HuH-7.5 (cell line): Measurements from ENCODE around the gene RFC5.
"Not testable (repeated sequence)": the region's sequence is repeated elsewhere in the genome, so short reads cannot be mapped to it uniquely, and the experiment has no call there.

Experiments
- DNase-seq: peaks from one replicate; pipeline ENCODE4 v3.0.0; 2011; ENCODE audit warnings: low spot score

The RFC5 gene

DNA sequence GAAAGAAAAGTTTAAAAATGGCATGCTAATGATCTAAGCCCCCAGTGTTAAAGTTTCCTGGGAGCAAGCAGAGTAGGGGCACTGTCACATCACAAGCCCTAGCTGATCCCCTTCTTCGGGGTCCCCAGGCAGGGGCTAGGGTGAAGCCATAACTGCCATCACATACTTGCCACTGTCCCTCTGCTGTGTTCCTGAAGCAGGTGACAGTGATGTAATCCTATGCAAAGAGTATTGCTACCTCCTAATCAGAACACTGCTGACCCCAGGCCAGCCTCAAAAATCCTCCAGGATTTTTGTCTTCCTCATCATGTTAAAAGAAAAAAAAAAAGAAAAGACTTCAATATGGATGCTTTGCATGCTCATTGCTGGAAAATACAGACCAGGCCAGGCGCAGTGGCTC lies 1.2 kb upstream of the RFC5 start:
- DNase-seq: no peak

DNA sequence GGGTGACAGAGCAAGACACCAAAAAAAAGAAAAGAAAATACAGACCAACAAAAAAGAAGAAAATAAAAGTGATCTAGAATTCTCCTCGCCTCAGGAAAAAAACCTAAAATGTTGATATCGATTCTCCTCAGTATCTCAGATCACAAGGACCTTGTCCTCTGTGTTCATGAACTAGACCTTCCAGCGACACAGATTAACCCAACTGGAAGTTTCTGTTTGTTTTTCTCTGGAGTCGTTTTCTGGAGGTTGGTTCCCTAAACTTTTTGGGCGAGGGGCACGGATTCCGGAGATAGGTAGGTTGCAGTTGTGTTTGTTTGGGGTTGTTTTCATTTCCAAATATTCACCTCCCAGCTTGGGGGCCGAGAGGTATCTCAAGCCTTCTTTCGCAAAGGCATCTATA lies 559 bp upstream of the RFC5 start:
- no peak for DNase-seq

DNA sequence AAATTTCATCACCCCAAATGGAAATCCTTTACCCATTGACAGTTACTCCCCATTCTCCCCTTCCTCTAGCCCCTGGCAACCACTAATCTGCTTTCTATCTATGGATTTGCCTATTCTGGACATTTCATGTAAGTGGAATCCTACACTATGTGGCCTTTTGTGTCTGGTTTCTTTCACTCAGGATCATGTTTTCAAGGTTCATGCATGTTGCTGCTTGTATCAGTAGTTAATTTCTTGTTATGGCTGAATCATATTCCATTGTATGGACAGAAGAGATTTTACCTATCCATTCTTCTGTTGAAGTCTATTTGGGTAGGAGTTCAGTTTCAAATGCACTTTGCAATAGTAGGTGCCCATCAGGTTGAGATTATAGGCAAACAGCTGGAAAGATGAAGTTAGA lies 1.4 kb downstream of the RFC5 start:
- no peak for DNase-seq

GRCh38 chr12:118020036-118020435 lies 3.5 kb downstream of the RFC5 start:
- no peak for DNase-seq

DNA sequence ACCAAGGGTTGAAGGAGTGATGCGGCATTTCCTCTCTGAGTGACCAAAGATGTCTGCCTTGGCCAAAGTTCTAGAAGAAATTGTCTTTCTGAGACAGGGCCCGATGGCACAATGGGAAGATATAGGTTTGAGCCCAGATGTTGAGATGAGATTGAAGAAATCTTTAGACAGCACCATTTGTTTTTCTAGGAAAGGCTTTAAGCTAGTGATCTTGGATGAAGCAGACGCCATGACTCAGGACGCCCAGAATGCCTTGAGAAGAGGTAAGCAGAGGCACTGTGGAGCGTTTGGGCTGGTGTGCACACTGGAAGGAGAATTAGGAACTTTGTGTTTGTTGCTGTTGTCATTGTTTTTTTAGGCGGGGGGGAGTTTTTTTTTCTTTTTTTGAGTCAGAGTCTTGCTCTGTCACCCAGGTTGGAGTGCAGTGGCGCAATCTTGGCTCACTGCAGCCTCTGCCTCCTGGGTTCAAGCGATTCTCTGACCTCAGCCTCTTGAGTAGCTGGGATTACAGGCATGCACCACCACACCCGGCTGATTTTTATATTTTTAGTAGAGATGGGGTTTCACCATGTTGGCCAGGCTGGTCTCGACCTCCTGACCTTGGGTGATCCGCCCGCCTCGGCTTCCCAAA lies 5.7 kb downstream of the RFC5 start:
- DNase-seq: not testable (repeated sequence)

GRCh38 chr12:118022728-118023109 lies 6.2 kb downstream of the RFC5 start:
- no peak for DNase-seq

DNA sequence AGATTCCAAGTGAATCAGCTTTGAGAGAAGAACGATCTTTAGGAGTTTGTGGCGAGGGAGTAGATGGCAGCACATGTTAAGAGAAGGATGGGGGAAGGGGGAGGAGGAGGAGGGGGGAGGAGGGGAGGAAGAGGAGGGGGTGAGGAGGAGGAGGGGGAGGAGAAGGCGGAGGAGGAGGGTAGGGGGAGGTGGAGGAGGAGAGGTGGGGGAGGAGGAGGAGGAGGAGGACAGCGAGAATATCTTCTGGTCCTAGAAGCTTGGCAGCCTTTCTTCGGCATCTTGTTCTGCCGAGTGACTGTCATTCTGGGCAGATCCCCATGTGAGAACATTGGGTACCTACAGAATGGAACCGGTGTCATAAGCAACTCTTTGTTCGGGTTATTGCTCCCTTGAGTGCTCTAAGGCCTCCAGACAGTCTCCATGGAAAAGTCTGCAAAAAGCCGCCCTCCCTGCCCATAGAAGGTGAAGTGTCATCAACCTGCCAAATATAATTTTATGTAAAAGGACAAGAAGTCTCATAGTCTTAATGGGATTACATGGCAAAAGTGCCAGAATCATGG lies 6.9 kb downstream of the RFC5 start:
- DNase-seq: no peak

DNA sequence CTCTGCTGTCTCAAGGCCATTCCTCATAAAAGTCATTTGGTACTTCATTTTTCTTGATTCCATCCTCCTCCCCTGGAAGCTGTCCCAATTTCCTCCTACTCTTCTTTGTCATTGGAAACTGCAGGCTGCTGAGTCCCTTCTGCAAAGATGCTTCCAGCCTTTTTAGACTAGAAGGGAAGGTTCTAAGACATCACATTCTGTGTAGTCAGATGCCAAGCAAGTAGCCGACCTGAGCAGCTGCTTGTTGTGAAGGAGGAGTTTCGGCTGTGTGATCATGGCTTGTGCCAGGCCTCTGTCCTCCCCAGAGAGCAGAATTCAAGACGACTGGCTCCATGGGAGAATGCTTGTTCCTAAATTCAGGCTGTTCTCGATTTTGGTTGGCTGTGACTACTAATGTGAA lies 8.7 kb downstream of the RFC5 start:
- no peak for DNase-seq

GRCh38 chr12:118029166-118029565 lies 12.7 kb downstream of the RFC5 start:
- DNase-seq: no peak

DNA sequence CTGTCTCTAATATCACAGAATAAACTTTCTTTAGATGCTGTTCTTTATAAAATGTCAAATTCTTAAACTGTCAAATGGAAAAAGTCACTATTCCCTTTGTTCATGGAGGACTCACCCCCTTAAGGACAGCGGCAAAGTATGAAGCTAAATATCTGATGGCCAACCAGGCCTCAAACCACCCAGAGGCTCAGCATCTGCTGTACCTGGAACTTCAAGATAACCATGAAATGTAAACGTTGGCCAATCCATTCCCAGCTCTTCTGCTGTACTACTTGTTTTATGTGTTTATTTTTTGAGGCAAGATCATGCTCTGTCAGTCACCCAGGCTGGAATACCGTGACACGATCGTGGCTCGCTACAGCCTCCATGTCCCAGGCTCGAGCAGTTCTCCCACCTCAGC lies 15.7 kb downstream of the RFC5 start:
- no peak for DNase-seq

GRCh38 chr12:118033323-118033722 lies 16.8 kb downstream of the RFC5 start:
- no peak for DNase-seq

- no peak for DNase-seq
Observed at GRCh38 chr12:118033902-118034301, 17.4 kb downstream of the RFC5 start.

DNA sequence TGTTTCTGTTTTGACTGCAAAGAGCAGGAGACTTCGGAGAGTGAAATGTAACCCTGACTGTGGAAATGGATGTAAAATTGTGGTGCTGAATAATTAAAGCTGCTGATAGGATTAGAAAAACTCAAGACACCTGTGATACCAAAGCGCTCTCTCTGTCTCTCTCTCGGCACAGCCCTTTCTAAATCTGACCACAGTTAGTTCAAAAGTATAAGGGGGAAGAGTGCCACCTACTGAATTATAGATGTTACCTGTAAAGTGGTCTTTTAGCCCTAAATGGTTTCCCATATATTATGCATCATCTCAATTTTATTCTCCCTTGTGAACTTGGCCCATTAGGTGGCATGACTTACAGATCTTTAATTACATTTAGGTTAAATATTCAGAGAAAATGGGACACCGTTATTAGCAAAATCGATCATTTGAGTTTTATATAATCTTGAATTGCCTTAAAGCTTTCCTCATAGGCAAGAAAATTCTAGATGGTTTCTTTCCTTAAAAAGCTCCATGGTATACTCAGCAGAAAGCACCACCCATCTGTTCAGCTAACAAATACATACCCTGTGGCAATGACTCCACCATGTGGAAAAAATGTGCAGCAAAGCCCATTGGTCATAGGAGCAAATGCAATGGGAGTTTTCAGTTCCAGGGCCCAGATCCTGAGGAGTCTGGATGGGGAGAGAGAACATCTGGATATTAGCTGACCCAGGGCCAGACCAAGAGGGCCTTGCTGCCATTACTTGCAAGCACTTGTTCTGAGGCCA lies 18.1 kb downstream of the RFC5 start:
- DNase-seq: no peak

DNA sequence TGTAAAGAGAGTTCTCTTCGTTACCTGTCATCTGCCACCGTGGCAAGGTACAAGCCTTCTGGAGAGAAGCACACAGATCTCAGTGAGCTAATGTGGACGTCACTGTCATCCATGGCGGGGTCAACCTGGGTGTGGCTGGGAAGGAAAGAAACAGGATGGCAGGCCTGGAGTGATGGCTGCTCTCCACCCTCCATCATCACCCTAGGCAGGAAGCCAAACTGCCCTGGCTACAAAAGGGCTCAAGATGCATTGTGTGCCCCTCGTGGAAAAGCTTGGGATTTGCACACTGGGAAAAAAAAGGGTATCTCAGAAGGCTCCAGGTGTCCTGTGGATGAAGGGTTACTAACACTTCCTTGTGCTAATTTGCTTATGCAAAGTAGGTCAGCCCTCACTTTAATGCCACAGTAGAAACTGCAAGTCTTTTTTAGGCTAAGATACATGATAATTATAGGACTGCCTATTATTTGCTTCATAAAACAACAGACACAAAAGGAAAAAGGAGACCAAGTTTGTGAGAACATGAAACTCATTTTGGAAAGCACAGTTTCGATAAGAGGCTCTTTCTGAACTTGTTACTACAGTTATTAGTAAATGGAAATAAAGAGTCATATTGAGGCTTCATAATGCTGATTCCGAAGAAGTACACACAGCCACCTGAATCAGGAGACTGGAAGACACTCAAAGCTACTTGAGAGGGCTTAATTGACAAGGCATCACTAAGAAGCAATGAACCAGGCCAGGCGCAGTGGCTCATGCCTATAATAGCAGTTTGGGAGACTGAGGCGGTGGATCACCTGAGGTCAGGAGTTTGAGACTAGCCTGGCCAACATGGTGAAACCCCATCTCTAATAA lies 18.9 kb downstream of the RFC5 start:
- DNase-seq: no peak

- no peak for DNase-seq
Observed at GRCh38 chr12:118036672-118037411, 20.3 kb downstream of the RFC5 start.

DNA sequence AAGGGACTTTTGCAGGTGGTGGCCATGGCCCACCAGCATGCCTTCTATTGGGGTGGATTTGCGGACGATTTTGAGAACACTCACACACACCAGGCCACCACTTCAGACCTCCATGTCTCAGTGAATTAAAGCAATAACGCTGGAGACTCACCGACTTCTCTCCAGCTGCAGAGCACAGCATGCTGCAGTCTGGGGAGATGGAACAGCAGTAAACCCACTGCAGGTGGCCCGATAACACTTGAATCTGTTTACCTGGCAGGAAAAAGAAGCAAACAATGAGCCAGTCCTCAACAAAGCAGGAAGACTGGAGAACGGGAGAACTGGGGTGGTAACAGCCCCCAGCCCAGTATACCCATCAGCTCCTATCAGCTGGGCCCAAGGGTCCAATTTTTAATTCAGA lies 21.6 kb downstream of the RFC5 start:
- DNase-seq: no peak

DNA sequence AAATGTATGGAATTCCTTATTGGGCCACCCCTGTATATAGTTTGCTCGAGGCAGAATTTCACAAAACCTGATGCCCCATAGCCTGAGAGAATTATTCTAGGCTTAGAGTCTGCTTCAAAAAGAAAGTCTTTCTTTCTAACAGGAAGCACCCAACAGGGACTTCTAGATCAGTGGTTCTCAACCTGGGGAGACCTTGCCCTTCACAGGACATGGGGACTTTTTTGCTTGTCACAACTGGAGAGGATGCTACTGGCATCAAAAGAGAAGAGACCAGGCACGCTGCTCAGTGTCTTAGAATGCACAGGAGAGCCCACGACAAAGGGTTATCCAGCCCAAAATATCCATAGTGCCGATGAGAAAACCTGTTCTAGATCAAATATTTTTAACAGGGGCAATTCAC lies 25.6 kb downstream of the RFC5 start:
- no peak for DNase-seq

GRCh38 chr12:118044075-118044474 lies 27.6 kb downstream of the RFC5 start:
- no peak for DNase-seq

DNA sequence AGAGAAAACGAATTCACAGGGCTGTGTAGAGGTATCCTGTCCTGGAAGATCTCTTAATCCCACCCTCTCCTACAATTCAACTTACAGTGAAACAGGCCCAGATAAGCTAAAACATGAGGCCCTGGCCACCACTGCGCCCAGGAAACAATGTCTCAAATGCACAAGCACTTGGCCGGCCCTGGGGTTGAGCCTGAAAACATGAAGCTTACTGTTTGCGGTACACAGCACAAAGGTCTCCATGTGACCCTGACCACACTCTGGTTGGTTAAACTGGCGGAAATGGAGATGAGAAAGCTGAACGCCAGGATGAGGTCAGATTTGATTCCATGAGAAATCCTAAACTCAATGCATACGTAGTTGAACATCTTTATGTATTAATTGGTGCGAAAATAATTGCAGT lies 28.1 kb downstream of the RFC5 start:
- DNase-seq: no peak

DNA sequence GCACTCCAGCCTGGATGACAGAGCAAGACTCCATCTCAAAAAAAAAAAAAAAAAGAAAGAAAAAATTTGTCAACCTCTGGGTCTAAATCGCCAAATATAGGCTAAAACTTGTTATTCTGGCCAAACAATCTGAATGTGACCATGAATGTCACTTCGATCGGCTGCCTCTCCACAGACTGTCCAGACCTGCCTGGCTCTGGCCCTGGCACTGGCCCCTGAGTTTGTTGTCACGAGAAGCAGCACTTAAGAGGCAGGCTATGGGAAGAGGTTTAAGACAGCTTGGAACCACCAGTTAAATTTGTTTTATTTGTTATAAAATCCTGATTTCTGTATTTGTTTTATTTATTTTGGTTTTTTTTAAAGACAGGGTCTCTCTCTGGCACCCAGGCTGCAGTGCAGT lies 29.9 kb downstream of the RFC5 start:
- DNase-seq: no peak

DNA sequence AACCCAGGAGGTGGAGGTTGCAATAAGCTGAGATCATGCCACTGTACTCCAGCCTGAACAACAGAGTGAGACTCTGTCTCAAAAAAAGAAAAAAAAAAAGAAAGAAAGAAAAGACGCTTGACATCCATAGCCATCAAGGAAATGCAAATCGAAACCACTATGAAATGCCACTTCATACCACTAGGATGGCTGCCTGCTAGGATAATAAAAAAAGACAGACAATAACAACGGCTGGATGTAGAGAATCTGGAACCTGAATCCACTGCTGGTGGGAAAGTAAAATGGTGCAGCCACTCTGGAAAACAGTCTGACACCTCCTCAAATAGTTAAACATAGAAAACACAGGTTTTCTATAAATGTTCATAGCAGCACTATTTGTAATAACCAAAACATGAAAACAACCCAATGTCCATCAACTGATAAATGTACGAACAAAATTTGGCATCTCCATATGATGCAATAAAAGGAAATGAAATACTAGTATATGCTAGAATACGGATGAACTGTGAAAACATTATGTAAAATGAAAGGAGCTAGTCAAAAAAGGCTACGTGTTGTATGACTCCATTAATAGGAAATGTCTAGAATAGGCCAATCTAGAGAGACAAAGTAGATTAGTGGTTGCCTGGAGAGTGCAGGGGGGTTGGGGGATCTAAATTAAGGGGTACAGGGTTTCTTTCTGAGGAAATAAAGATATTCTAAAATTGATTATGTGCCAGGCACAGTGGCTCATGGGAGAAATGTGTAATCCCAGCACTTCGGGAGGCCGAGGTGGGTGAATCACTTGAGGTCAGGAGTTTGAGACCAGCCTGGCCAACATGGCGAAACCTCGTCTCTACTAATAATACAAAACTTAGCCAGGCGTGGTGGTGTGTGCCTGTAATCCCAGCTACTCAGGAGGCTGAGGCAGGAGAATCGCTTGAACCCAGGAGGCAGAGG lies 34.7 kb downstream of the RFC5 start:
- no peak for DNase-seq
